K562 (cell line): Measurements from ENCODE around the gene IL12RB1. TPM values are rescaled to one million over a fixed set of nuclear protein-coding genes. Genes with fewer than 3 reads are reported as not detected.
A peak's percentile ranks its signal among the peaks of the same experiment; 100 is the strongest.

Source experiments
- ATAC-seq: fragments of 200-7000 bp; cut with Tn5 transposase; 3 replicates; pipeline ENCODE4 v1.9.1; 2020; ENCODE audit warnings: moderate library complexity
- BruUV-seq: library from RNA; stranded (reverse); fragments of 400-500 nt; replicated peaks from 2 replicates; lab custom pipeline; 2021; lab: Mats Ljungman, UMichigan
- CTCF ChIA-PET: fragments of 300-600 bp; formaldehyde crosslinking; extraction: SDS; loops from one replicate; lab custom pipeline; 2021; ENCODE audit warnings: low intra/inter-chr PET ratio; lab: Yijun Ruan, JAX
- POLR2A ChIA-PET: fragments of 300-600, 350-650 bp; sonication (Branson Sonifier 250); formaldehyde crosslinking; extraction: SDS; loops from one replicate; lab custom pipeline; 2021; ENCODE audit warnings: antibody characterized with exemption, inconsistent platforms; lab: Yijun Ruan, JAX
- DNase-seq, 4 experiments: peaks; one replicate each; pipeline versions ENCODE4 v3.0.0 to v3.0.0-alpha.2; 2011 to 2018; ENCODE audit warnings: low spot score in 3 of 4, mixed read lengths in 3 of 4; ENCODE audit errors: extremely low read depth in 1 of 4
- FAIRE-seq: peaks from 2 replicates; lab custom pipeline; 2011; peaks lifted over from hg19 to GRCh38; lab: Jason Lieb, UNC
- H2AFZ ChIP-seq: 2 replicates; pipeline ENCODE4 v1.6.0; 2011; ENCODE audit warnings: low read depth, low read length, control low read depth, inconsistent platforms
- H3K27ac ChIP-seq: fragments of 200-600 bp; 3 replicates; pipeline ENCODE4 v1.8.0; 2011; ENCODE audit warnings: low read depth, mild to moderate bottlenecking, control low read depth, inconsistent platforms, low read length, moderate library complexity, mixed read lengths; ENCODE audit errors: extremely low read depth
- H3K27me3 ChIP-seq, 2 experiments: fragments of 300-600 bp in 1 of 2; 2 replicates in 1 of 2; 3 replicates in 1 of 2; pipeline versions ENCODE4 v1.6.0 to v1.8.0; 2011; ENCODE audit warnings: inconsistent platforms in 2 of 2, low read length in 2 of 2, mild to moderate bottlenecking in 1 of 2, mixed read lengths in 1 of 2, moderate library complexity in 1 of 2; ENCODE audit not compliant: control insufficient read depth in 2 of 2, insufficient read depth in 2 of 2
- H3K36me3 ChIP-seq: fragments of 300-600 bp; 3 replicates; pipeline ENCODE4 v1.8.0; 2011; ENCODE audit warnings: mild to moderate bottlenecking, low read length, inconsistent platforms; ENCODE audit not compliant: control insufficient read depth, insufficient read depth
- H3K4me1 ChIP-seq, 2 experiments: fragments of 200-600 bp in 1 of 2; replicated peaks in 1 of 2; 2 replicates in 1 of 2; 3 replicates in 1 of 2; pipeline versions ENCODE4 v1.5.1 to v1.8.0; 2011; ENCODE audit warnings: inconsistent platforms in 2 of 2, low read length in 2 of 2, mild to moderate bottlenecking in 1 of 2, mixed read lengths in 1 of 2, moderate library complexity in 1 of 2; ENCODE audit not compliant: control insufficient read depth in 2 of 2, insufficient read depth in 2 of 2
- H3K4me2 ChIP-seq: 2 replicates; pipeline ENCODE4 v1.6.1; 2011; ENCODE audit warnings: low read length, control low read depth, inconsistent platforms, mixed read lengths; ENCODE audit not compliant: insufficient read depth
- H3K4me3 ChIP-seq: fragments of 200-600 bp; sonication (generic), shearing (Covaris generic); 2 replicates; pipeline ENCODE4 v1.5.1; 2016; ENCODE audit warnings: control low read depth, inconsistent platforms
- H3K79me2 ChIP-seq: fragments of 200-600 bp; 3 replicates; pipeline ENCODE4 v1.8.0; 2011; ENCODE audit warnings: low read length, inconsistent platforms; ENCODE audit not compliant: control insufficient read depth, insufficient read depth
- H3K9ac ChIP-seq, 2 experiments: 2 replicates each; pipeline versions ENCODE4 v1.6.0 to v1.6.1; 2011; ENCODE audit warnings: low read depth in 2 of 2, low read length in 2 of 2, control low read depth in 1 of 2, inconsistent platforms in 1 of 2, mild to moderate bottlenecking in 1 of 2, mixed read lengths in 1 of 2; ENCODE audit not compliant: insufficient read depth in 1 of 2
- H3K9me1 ChIP-seq: one replicate; pipeline ENCODE4 v1.6.0; 2011; ENCODE audit warnings: inconsistent platforms, mild to moderate bottlenecking, low read length, moderate library complexity; ENCODE audit not compliant: control insufficient read depth, insufficient read depth
- H3K9me3 ChIP-seq: replicated peaks from 2 replicates; pipeline ENCODE4 v1.5.1; 2011; ENCODE audit warnings: low read depth, low read length, inconsistent platforms; ENCODE audit not compliant: control insufficient read depth, insufficient read depth
- H4K20me1 ChIP-seq: replicated peaks from 2 replicates; pipeline ENCODE4 v1.6.1; 2011; ENCODE audit warnings: low read length, inconsistent platforms, mixed read lengths; ENCODE audit not compliant: control insufficient read depth, insufficient read depth
- CBX5 ChIP-seq: IDR thresholded peaks from 2 replicates; pipeline ENCODE4 v1.6.1; 2014; ENCODE audit warnings: low read depth, borderline replicate concordance
- CC2D1A ChIP-seq: fragments of 450-650 bp; IDR thresholded peaks from 2 replicates; pipeline ENCODE4 v1.6.1; 2017; ENCODE audit warnings: mild to moderate bottlenecking
- ETV1 ChIP-seq: fragments of 450-650 bp; conservative IDR thresholded peaks from 2 replicates; pipeline ENCODE4 v1.6.1; 2016; ENCODE audit warnings: missing genetic modification characterization, control low read depth, low read depth, missing compliant biosample characterization
- KDM1A ChIP-seq, 2 experiments: fragments of 450-650 bp; IDR thresholded peaks; 2 replicates each; pipeline ENCODE4 v1.6.1; 2016; ENCODE audit warnings: mild to moderate bottlenecking in 2 of 2
- NFE2 ChIP-seq: IDR thresholded peaks from 2 replicates; pipeline ENCODE4 v1.6.1; 2014; ENCODE audit warnings: antibody characterized with exemption, low read depth
- NFYB ChIP-seq: IDR thresholded peaks from 2 replicates; pipeline ENCODE4 v1.6.1; 2011; ENCODE audit warnings: mild to moderate bottlenecking, moderate library complexity; ENCODE audit not compliant: insufficient read length; ENCODE audit errors: extremely low read depth
- RAD51 ChIP-seq: fragments of 450-650 bp; IDR thresholded peaks from 2 replicates; pipeline ENCODE4 v1.7.1; 2016; ENCODE audit warnings: low read depth, mild to moderate bottlenecking, borderline replicate concordance
- RHOXF2B ChIP-seq: fragments of 250-450 bp; sonication (Bioruptor Pico); conservative IDR thresholded peaks from 2 replicates; pipeline ENCODE4 v1.5.1; 2021
- RNF219 ChIP-seq: fragments of 250-450 bp; sonication (Bioruptor Pico); IDR thresholded peaks from 2 replicates; pipeline ENCODE4 v1.5.0; 2022; ENCODE audit warnings: mild to moderate bottlenecking
- SAP30 ChIP-seq: fragments of 200-600 bp; sonication (generic); IDR thresholded peaks from 2 replicates; pipeline ENCODE4 v1.6.1; 2012; ENCODE audit warnings: borderline replicate concordance, low read depth, mild to moderate bottlenecking, moderate library complexity, low read length, control low read depth, inconsistent platforms; ENCODE audit not compliant: insufficient read depth, poor library complexity, severe bottlenecking
- SFPQ ChIP-seq: fragments of 200-400 bp; formaldehyde crosslinking; IDR thresholded peaks from 2 replicates; pipeline ENCODE4 v1.6.1; 2017; ENCODE audit warnings: mild to moderate bottlenecking, low read depth, low read length, moderate library complexity
- SP1 ChIP-seq: sonication (generic); formaldehyde crosslinking; IDR thresholded peaks from 2 replicates; pipeline ENCODE4 v1.8.1; 2022; ENCODE audit warnings: mild to moderate bottlenecking, missing genetic modification reagents
- TRIM28 ChIP-seq: fragments of 450-650 bp; IDR thresholded peaks from 2 replicates; pipeline ENCODE4 v1.6.1; 2017
- ZC3H8 ChIP-seq: fragments of 450-650 bp; IDR thresholded peaks from 2 replicates; pipeline ENCODE4 v1.6.1; 2017
- ZNF165 ChIP-seq: fragments of 250-450 bp; sonication (Bioruptor Pico); IDR thresholded peaks from 2 replicates; pipeline ENCODE4 v1.4.0; 2020; ENCODE audit warnings: borderline replicate concordance
- ZNF347 ChIP-seq: fragments of 450-650 bp; formaldehyde crosslinking; IDR thresholded peaks from 2 replicates; pipeline ENCODE4 v1.4.0; 2020; ENCODE audit warnings: low read depth, mild to moderate bottlenecking, moderate library complexity
- WGBS: fragments of 100-300 bp; shearing (Covaris generic); methylation state at CpG from one replicate; pipeline ENCODE4 v1.1.6; 2016; ENCODE audit warnings: low coverage, mixed read lengths; ENCODE audit not compliant: insufficient coverage; ENCODE audit errors: missing lambda C conversion rate; 5-methylcytosine and 5-hydroxymethylcytosine counted together
- in situ Hi-C: fragments of 300-500 bp; cut with MboI; formaldehyde crosslinking; loops from 4 replicates; pipeline ENCODE4 v1.15.0; 2018; ENCODE audit warnings: inconsistent platforms, mixed read lengths
- intact Hi-C: fragments of 100-400 bp; cut with micrococcal nuclease; formaldehyde crosslinking; loops from 2 replicates; pipeline ENCODE4 v1.14.2; 2022
- polyA plus RNA-seq, 8 experiments: library from polyadenylated mRNA; depleted of rRNA in 4 of 8; stranded (reverse) in 5 of 8; unstranded in 3 of 8; fragments of >200 nt; fragmentation: Nextera tagmentation in 2 of 8; fragmentation: Illumina TruSeq in 1 of 8; extraction: Ambion mirVana in 2 of 8; extraction: Trizol in 1 of 8; gene quantifications; 2 replicates each; pipeline versions ENCODE4 v1.2.1 to v1.2.3, GENCODE V29; 2011 to 2014; ENCODE audit warnings: inconsistent platforms in 1 of 8, missing spikeins in 1 of 8
- total RNA-seq, 7 experiments: library from RNA; depleted of rRNA in 6 of 7; stranded (reverse); fragments of >200 nt in 6 of 7; fragmentation: Illumina TruSeq in 2 of 7; extraction: Trizol in 2 of 7; gene quantifications; 2 replicates each; pipeline versions ENCODE4 v1.2.1 to v1.2.3, GENCODE V29; 2011 to 2021; ENCODE audit warnings: low replicate concordance in 1 of 7

The IL12RB1 gene
- total and polyA plus RNA-seq, 9 of the 15 experiments (the other 6 are each of a cell fraction or from before 2014, with no cell fraction given), result 0.04 to 0.07 (median 0.06) TPM; not detected in 5

- intact Hi-C loops (no loop called here), in situ Hi-C loops (loop anchor here (10.0 kb wide), 1 partner anchor 317 kb away; the partner anchor contains the start of gene SSBP4)
- no peaks in the 10 kb centered on the region for H4K20me1 ChIP-seq
- H3K27me3 ChIP-seq, result no peaks in the 10 kb centered on the region
- peak within 1 kb of the TSS; percentile 82 for H3K4me2 ChIP-seq
- H3K4me1 ChIP-seq, result peaks cover 20 to 42% of the 10 kb centered on the region in 2 experiments; a peak in 4 of 5 replicates
- no TSS peak for BruUV-seq
- peak within 1 kb of the TSS; percentile 52 to 89 for H3K9ac ChIP-seq
- WGBS, result 13% methylated on average over 29 of the region's 54 CpGs
- ATAC-seq, result peak; percentile 97
- ChIA-PET CTCF (interaction anchor here (0.7 kb wide), 1 partner anchor 14 kb away, joined by 4 read pairs; no protein-coding TSS in a partner anchor), POLR2A (interaction anchor here (0.6 to 1.9 kb wide), 4 partner anchors 9 to 289 kb away, joined by 3 to 7 read pairs (median 5); partner anchors contain the start of gene GDF15)
- H3K9me1 ChIP-seq, result no peaks in the 10 kb centered on the region
- no peaks in the 10 kb centered on the region for H3K36me3 ChIP-seq
- H2AFZ ChIP-seq, result peak within 1 kb of the TSS; percentile 61
- peak within 1 kb of the TSS; percentile 55 for H3K27ac ChIP-seq
- peak within 1 kb of the TSS; percentile 47 for H3K4me3 ChIP-seq
- H3K9me3 ChIP-seq, result no peaks in the 10 kb centered on the region
- peaks cover 9% of the 10 kb centered on the region; the same call in 1 of the 3 replicates for H3K79me2 ChIP-seq
- peak; percentile 94 to 100 (median 99) for DNase-seq
- FAIRE-seq, result peak; percentile 81
- TF ChIP-seq RNF219 (CRISPR knock-in tag) (no peak), NFE2 (no peak), CBX5 (no peak), SAP30 (no peak), TRIM28 (peak; percentile 23; the same call in 1 of the 2 replicates), CC2D1A (peak; percentile 29; the same call in 1 of the 2 replicates), SFPQ (no peak), KDM1A (IDR thresholded peaks at IDR 0.05) (peak; percentile 93 to 97), RAD51 (peak; percentile 51; the same call in 1 of the 2 replicates), ETV1 (tag) (no peak), RHOXF2B (CRISPR knock-in tag) (no peak), ZNF165 (CRISPR knock-in tag) (no peak), SP1 (CRISPR knock-in tag) (peak; percentile 68; the same call in 1 of the 2 replicates), ZNF347 (no peak), ZC3H8 (no peak), NFYB (peak; percentile 53)
Measured at GRCh38 chr19:18097217-18097992, 10.7 kb upstream of the IL12RB1 start, which contains the start of gene MAST3. TSS of gene MAST3 (plus strand) at chr19:18097778. CDS start at chr19:18097793, 15 bp downstream.
